GM19468 (cell line): ENCODE measurements around the gene VGLL4.

Experiments used
- ATAC-seq: cut with Tn5 transposase; IDR thresholded peaks from one replicate; pipeline ENCODE4 v1.9.1; 2021; ENCODE audit warnings: mild to moderate bottlenecking, moderate library complexity, moderate number of reproducible peaks; ENCODE audit not compliant: unreplicated experiment; ENCODE audit errors: extremely low read depth

The VGLL4 gene

DNA sequence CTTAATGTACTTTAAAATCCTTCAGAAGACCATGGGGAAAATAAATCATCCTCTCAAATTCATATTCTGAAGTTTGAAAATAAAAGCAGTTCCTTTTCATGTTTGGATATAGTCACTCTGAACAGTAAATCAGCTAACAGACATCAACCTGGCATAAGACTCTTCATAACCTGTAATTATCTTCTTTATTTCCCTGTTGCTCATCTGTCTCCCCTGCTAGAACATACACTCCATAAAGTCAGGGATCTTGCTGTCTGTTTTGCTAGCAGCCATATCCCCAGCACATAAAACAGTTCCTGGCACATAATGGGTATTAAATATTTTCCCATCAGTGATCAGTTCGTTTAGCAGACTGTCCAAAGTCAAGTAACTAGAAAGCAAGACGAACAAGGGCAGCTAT lies 11.2 kb downstream of the VGLL4 start:
- ATAC-seq: no peak

DNA sequence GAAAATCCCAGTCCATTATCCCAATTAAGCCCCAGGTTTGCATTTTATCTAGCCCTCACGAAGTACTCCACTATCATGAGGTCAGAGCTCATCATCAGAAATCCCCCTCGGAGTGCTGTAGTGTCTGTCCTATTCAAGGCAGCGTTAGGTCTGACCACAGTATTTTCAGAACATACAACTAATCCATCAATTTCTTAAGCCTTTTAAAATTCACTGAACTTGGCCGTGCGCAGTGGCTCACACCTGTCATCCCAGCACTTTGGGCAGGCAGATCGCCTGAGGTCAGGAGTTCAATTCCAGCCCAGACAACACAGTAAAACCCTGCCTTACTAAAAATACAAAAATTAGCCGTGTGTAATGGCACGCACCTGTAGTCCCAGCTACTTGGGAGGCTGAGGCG lies 11.9 kb downstream of the VGLL4 start:
- no peak for ATAC-seq

DNA sequence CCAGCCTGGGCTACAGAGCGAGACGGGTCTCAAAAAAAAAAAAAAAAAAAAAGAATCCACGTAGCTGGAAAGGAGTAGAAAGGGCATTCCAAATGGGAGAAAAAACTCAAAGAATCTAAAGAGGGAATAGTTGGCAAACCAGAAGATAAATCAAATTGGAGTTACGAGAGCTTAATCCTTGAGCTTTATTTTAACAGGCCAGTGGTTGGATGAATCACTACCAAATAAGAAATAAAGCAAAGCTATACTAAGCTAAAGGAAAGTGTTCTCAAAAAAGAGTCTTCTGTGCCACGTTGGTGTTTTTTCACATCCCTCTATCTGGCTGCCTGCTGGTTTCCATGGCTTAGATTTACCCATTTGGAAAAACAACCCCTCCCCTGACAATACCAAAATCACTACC lies 14.0 kb downstream of the VGLL4 start:
- no peak for ATAC-seq

DNA sequence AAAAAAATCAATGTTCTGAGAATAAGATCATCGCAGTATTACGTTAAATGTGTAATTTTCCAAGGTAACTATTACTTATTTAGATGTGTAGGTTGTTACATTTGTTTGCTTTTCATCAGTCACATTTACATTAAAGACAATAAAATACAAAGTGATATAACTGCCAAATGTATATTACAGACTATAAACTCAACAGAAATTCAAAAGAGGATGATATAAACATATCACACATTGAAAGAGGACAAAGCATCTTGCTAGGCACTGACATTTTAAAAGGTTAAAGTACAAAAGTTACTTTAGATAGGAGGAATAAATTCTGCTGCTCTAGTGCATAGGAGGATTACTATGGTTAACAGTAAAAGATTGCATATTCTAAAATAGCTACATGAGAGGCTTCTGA lies 16.1 kb downstream of the VGLL4 start:
- ATAC-seq: no peak

DNA sequence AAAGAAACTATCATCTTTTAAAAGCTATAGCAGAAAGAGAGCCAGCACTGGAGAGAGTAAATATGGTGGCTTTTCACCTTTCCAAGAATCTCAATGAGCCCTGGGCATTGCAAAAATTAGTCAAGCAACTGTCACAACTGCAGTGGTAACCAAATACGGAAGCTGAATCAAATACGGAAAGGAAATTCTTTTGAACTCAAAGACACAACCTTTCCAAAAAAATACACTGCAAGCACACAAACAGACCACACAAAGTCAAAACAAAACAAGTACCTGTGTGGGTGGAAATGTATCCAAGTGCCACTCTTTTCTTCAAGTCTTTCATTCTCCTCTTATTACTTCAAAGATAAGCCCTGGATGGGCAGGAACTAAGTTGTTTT lies 17.6 kb downstream of the VGLL4 start:
- no peak for ATAC-seq

DNA sequence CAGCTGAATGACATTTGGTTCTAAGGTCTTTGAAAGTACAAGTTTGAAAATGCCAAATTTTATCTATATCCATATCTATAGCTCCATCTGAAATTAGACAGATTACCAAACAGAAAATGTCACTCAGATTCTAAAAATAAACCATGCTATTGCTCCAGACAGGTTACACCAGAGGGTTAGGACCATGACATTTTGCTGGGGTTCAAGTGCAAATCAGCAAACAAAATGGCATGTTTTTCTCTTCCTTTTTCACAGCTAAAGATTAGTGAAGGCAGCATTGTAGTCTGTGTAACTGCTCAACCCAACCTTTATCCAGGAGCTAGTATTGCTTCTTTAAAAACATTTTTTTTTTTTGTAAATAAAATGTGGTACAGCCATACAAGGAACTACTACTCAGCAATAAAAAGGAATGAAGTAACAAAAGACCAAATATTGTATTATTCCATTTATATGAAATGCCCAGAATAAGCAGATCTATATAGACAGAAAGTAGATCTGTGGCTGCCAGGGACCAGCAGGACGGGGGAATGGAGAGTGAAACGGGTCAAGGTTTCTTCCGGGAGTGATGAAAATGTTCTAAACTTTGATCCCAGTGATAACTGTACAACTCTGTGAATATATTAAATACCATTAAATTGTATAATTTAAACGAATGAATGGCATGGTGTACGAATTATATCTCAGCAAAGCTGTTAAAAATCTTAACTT lies 18.2 kb downstream of the VGLL4 start:
- no peak for ATAC-seq

DNA sequence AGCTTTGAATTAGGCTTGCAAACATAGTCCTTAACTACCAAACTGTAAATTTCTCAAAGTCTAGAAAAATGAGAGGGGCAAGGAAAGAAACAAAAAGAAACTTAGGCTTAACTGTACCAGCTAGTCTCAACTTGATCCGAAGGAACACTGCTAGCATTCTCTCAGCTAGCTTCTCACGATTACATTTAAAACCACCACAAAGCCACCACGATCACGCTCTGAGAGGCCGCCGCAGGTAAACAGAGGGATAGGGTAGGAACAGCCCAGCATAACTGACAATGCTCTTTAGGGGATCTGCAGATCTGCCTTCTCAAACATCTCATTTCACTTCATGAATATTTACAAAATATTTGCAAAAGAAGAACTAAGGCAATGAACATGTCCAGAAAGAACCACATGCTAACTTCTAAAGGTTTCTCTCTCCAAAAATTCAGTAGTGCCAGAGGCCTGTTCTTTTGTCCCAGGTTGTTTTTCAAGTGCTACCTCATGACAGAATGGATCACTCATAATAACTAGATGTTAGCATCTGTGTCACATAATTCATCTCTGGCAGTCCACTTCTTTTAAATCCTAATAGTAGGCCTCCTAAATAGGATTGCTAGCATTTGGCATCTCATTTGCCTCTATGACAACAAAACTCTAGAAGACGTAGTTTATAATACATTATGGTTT lies 18.9 kb downstream of the VGLL4 start:
- ATAC-seq: no peak

DNA sequence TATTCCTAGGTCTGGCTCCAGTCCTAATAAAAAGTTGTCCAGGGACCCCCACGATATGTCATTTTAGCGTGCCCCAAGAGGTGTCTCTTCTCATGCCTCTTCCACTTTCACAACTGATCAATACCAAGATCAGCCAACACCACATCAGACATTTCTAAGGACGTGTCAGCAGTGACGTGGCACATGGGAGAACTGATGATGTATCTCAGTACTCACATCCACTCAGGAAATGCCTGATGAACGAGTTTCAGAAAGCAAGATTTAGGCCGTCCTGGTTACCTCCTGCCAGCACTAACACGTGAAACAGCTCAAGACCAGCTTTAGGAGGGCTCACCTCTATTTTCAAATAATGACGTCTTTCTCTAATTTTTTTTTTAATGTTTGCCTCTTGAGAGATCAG lies 19.6 kb downstream of the VGLL4 start:
- no peak for ATAC-seq

DNA sequence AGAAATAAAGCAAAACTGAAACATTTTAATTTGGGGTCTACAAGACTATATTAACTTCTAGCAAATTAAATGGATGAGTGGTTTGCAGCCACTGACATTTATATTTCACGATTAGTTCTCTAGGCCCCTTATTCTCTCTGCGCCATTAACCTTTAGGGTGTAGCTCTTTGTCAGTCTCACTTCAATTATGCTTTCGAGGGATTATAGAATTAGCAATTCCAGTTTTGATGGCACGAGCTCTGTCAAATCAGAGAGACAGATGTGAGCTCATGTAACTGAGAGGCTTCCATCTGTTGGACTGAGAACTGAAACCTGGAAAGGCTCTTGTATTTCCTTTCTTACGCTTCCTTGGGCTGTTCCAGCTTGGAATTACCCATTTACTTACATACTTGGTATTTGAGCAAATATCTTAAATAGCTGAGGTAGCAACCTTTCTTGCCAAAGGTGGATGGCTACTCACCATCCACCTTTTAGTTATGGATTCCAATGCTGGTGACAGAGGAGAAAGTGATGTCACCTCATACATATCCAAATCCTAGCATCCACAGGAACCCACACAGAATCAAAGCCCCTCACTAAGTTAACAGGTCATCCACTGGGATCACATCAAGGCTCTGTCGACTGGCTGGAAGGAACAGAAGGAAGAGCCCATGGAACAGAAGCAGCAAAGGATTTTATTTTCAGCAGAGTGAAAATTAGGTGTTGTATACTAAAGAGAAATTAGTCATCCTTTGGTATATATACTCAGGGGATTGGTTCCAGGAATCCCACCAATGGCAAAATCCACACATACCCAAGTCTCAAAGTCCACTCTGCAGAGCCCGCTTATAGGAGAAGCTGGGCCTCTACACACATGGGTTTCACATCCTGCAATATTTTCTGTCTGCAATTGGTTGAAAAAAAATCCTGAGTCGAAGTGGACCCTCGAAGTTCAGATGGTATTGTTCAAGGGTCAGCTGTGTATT lies 20.8 kb downstream of the VGLL4 start:
- no peak for ATAC-seq

DNA sequence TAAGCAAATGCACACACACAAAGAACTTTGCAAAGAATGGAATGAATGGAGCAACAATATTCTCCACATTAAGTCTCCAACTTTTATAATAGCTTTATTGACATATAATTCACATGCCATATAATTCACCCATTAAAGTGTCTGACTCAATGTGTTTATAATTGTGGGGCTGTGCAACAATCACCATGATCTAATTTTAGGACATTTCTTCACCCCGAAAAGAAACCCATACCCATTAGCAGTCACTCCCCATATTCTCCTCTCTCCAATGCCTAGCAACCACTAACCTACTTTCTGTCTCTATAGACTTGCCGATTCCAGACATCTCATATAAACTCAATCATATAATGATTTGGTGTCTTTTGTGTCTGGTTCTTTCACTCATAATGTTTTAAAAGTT lies 22.6 kb downstream of the VGLL4 start:
- ATAC-seq: no peak

DNA sequence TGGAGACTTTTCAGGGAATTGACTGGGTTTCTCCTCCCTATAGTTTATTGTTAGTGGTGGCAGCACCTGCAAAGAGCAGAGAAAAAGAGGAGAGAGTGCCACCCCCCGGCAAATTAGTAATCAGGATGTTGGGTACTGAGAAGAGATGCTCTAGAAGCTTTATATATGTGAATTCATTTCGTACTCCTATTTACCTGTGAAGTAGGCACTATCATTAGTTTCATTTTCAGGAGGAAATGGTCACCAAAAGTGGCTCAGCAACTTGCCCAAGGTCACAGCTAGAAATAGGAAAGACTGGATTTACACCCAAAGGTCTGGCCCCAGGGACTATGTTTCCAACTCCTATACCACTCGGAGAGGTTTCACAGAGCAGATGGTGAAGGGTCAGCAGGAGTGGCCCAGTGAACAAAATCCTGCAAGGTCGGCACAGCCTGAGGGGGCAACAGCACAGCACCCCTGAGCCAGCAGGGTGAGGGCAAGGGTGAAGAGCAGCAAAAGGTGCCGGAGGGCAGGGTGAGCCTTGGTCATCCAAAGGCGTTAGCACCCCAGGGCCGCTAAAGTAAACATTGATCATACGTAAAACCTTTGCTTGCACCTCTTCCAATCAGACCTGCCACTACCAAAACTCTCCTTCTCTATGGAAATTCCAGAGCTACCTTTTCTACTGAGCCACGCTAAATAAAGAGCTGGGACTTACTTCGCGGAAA lies 23.6 kb downstream of the VGLL4 start:
- no peak for ATAC-seq

DNA sequence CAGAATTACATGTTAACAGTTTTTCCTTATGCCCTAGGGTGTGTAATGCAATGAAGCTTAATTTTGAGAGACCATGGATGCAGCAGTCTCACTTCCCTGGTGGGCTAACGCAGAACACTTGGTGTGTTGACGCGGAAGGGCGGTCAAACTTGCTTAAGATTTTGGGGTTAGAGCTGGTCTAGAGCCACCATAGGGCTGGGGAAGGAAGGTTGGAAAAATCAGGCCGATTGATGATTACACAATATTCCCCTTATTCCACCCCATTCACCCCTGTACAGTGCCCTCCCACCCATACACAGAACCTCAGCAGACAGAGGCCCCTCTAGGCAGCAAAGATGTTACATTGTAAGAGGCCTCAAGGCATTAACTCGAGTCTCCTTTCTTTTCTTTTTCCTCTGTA lies 24.3 kb downstream of the VGLL4 start:
- ATAC-seq: no peak

DNA sequence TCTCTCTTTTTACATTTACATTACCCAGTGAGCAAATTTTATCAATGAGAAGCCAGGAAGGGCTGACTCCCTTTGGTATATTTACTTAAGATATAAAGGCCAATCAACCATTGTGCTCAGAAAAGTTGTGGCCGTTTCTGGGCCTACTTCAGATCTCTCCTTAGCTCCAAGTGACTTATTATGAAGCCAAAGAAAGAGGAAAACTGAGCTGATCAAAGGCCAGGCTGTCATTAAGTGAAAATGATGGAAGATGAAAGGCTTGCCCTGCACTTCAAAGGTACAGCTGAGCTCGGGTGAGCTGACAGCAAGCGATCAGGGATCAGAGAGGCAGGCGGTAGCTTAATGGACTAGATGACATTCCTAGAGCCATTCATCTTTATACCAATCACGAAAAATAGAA lies 24.8 kb downstream of the VGLL4 start:
- no peak for ATAC-seq

DNA sequence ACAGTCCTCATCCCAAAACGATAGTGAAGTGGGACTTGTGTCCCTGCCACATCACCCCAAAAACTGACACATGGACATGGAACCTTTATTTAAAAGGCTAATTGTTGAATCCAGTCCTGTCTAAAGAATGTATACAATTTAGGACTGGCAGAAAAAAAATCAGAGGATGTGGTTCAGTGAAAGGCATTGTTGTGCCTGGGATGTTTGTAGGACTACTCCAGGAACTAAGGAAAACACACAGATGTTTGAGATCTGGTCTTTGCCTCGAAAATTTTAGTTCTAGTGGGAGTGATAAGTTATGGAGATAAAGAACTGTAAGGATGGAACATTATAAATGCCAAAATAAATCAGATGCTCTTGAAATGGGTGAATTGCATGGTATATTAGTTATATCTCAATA lies 27.2 kb downstream of the VGLL4 start:
- ATAC-seq: no peak

DNA sequence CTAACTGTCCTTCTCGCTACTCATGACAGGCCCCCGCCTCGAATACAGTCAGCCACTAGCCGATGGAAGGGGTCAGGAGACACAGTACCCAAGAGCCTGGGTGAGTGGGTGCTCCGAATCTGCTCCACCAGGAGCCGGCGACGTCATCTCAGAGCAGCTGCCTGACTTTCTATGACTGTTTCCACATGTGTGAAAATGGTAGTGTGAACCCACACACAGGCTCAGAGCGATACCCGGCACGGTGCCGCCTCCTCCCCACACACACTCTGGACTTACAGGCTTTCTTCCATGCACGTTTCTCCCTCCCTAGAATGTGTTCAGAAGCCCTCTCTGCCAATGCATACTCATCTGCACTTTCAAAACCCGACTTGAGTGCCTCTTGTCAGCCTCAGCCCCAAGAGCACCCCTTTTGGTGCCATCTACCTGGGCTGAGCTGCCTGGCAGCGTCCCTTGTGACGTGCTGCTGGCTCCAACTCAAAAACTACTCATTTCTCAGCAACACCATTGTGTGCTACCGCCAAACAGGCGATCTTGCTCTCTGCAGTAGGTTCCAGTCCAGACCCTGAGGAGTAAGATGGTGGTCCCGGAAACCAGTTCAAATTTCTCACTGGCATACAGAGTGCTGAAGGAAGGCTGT lies 29.7 kb downstream of the VGLL4 start:
- no peak for ATAC-seq

DNA sequence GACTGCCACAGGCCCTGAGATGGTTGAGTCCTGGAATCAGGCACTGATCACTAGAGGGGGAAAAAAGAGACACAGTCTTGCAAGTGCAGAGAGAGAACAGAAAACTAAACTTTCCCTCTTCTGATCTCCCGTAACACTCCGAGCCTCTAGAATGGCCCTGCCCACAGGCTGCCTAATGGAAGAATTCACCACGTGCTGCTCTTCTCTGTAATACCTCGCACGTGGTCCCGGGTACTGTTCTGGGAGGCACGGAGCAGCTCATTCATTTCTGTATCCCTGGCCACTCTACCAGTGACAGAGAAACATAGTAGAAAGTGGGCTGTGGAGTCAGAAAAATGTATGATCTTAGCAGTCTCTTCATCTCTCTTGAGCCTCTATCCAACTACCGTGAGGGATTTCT lies 30.4 kb downstream of the VGLL4 start:
- ATAC-seq: no peak

DNA sequence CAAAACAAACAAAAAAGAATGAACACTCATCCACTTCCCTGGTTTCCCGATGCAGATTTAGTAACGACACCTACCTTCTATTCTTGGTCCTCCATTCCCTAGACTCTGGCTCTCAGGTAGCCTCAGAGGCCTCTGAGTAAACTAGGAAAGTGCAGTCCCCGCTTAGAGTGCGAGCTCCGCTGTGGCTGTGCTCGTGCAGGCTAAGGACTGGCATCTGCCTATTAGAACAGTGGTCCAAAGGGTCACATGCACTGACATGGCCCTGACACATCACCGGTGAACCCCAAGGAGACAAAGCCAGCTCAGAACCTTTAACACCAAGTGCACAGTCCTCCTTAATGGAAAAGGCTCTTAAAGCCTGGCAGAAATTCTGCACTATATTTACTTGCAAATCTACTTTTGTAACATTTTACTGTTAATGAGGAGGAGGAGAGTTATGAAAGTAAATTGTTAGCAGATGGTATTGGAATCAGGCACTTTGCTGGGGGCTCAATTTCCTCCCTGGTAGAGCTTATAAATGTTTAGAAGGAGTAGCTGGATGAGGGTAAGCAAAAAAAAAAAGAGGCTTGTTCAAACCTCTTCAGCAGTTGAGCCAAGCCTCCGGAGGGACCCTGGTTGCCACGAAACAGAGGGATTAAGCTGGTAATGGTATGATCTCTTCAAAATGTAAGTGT lies 31.1 kb downstream of the VGLL4 start:
- no peak for ATAC-seq

DNA sequence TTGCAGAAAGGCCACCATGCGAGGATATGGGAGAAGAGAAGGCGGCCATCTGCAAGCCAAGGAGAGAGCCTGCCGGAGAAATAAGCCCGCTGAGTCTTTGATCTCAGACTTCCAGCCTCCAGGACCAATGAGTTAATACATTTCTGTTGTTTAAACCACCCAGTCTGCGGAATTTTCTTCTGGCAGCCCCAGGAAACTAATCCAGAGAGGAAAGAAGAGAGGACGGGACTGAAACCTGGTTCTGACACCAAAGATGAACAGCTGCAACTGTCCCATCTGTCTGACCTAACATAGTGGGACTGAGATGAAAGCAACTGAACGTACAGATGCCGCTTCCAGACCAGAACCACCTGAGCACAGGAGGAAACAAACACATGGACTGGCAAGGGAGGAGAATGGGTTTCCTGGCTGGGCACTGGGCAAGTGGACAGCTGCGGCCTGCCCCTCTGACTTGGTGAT lies 32.3 kb downstream of the VGLL4 start:
- no peak for ATAC-seq

DNA sequence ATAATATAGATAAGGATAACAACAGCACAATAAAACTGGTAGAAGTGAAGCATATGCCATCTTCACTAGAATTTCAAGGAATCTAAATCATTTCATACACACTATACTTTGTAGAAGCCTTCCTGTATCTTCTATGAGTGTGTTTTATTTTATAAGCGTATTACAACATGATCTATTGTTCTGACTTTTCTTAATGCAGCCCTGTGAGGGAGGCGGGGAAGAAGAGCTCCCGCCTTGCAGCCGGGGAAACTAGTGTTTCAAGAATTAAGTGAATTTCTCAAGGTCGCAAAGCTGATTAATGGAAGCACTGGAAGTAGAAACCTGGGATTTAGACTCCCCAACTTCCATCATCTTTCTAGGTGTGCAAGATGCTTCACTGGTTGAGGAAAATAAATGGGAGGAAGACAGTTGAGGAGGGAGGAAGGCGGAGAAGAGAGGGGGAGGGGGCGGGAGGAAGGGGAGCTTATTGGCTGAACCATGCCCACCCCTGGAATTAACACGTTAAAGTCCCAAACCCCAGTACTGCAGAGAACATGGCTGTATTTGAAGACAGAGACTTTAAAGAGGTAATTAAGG lies 32.9 kb downstream of the VGLL4 start:
- ATAC-seq: no peak
